KMS-11 (cell line): ENCODE data around the gene ARVCF.
A peak's percentile ranks its signal among the peaks of the same experiment; 100 is the strongest.

Source experiments
- H2AFZ ChIP-seq: fragments of 200-600 bp; sonication (generic); 2 replicates; pipeline ENCODE4 v1.6.1; 2016; ENCODE audit warnings: antibody characterized with exemption, mixed run types, low read depth
- H3K27ac ChIP-seq: fragments of 200-600 bp; sonication (generic); 2 replicates; pipeline ENCODE4 v1.6.1; 2016; ENCODE audit warnings: mild to moderate bottlenecking, mixed run types
- H3K27me3 ChIP-seq: fragments of 200-600 bp; sonication (generic); 2 replicates; pipeline ENCODE4 v1.6.1; 2017; ENCODE audit warnings: mild to moderate bottlenecking, low read depth, mixed run types, moderate library complexity; ENCODE audit not compliant: insufficient read depth
- H3K36me3 ChIP-seq: fragments of 200-600 bp; sonication (generic); 2 replicates; pipeline ENCODE4 v1.6.1; 2017; ENCODE audit warnings: mild to moderate bottlenecking, mixed run types; ENCODE audit not compliant: insufficient read depth
- H3K4me1 ChIP-seq: fragments of 200-600 bp; sonication (generic); 2 replicates; pipeline ENCODE4 v1.6.1; 2016; ENCODE audit warnings: mild to moderate bottlenecking, low read depth, mixed run types; ENCODE audit not compliant: poor library complexity, severe bottlenecking
- H3K4me2 ChIP-seq: fragments of 200-600 bp; sonication (generic); 2 replicates; pipeline ENCODE4 v1.7.0; 2016; ENCODE audit warnings: mild to moderate bottlenecking, mixed run types
- H3K4me3 ChIP-seq: fragments of 200-600 bp; sonication (generic); IDR thresholded peaks from 2 replicates; pipeline ENCODE4 v1.6.1; 2017; ENCODE audit warnings: low read depth, low read length, mixed read lengths; ENCODE audit not compliant: insufficient read depth
- H3K79me2 ChIP-seq: fragments of 200-600 bp; sonication (generic); 2 replicates; pipeline ENCODE4 v1.6.1; 2016; ENCODE audit warnings: low read depth, mixed run types; ENCODE audit not compliant: insufficient read depth
- H3K9ac ChIP-seq: fragments of 200-600 bp; sonication (generic); 2 replicates; pipeline ENCODE4 v1.6.1; 2016; ENCODE audit warnings: mild to moderate bottlenecking, mixed run types
- H4K20me1 ChIP-seq: fragments of 200-600 bp; sonication (generic); 2 replicates; pipeline ENCODE4 v1.6.1; 2016; ENCODE audit warnings: mild to moderate bottlenecking, mixed run types; ENCODE audit not compliant: insufficient read depth
- TF ChIP-seq, protein P1 (sequence below): fragments of 200-600 bp; sonication (generic); conservative IDR thresholded peaks from 2 replicates; pipeline ENCODE4 v1.6.1; 2017; ENCODE audit warnings: low read depth, mild to moderate bottlenecking, antibody characterized with exemption, low read length, moderate library complexity, mixed read lengths

The ARVCF gene

DNA sequence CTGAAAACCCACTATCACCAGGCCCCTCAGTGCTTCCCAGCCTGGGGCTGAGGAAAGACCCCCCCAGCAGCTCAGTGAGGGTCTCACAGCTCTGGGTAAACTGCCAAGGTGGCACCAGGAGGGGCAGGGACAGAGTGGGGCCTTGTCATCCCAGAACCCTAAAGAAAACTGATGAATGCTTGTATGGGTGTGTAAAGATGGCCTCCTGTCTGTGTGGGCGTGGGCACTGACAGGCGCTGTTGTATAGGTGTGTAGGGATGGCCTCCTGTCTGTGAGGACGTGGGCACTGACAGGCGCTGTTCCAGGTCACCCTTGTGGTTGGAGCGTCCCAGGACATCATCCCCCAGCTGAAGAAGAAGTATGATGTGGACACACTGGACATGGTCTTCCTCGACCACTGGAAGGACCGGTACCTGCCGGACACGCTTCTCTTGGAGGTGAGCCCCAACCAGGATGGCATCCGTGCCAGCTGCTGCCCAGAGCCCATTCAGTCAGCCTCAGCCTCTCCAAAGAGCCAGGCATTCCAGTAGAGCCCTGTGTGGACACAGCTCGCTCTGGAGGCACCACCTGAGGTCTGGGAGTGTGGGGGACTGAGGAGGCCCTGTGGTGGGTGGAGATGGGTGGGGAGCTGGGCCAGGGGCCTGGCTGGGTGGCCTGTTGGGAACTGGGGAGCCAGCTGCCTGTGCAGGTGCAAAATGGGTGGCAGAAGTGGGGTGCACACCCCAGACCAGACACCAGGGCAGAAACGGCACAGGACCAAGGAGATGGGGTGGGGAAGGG is 52.6 kb downstream of the ARVCF start:
- Histone ChIP-seq H3K4me2 (no peak overlapping the region), H2AFZ (no peak overlapping the region), H3K36me3 (no peaks in the 10 kb centered on the region), H4K20me1 (no peaks in the 10 kb centered on the region), H3K27me3 (no peaks in the 10 kb centered on the region), H3K27ac (no peak overlapping the region), H3K79me2 (no peaks in the 10 kb centered on the region), H3K9ac (no peak overlapping the region), H3K4me1 (peaks cover 47% of the 10 kb centered on the region), H3K4me3 (no peak overlapping the region)
- TF ChIP-seq, protein P1, sequence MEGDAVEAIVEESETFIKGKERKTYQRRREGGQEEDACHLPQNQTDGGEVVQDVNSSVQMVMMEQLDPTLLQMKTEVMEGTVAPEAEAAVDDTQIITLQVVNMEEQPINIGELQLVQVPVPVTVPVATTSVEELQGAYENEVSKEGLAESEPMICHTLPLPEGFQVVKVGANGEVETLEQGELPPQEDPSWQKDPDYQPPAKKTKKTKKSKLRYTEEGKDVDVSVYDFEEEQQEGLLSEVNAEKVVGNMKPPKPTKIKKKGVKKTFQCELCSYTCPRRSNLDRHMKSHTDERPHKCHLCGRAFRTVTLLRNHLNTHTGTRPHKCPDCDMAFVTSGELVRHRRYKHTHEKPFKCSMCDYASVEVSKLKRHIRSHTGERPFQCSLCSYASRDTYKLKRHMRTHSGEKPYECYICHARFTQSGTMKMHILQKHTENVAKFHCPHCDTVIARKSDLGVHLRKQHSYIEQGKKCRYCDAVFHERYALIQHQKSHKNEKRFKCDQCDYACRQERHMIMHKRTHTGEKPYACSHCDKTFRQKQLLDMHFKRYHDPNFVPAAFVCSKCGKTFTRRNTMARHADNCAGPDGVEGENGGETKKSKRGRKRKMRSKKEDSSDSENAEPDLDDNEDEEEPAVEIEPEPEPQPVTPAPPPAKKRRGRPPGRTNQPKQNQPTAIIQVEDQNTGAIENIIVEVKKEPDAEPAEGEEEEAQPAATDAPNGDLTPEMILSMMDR = no peak

DNA sequence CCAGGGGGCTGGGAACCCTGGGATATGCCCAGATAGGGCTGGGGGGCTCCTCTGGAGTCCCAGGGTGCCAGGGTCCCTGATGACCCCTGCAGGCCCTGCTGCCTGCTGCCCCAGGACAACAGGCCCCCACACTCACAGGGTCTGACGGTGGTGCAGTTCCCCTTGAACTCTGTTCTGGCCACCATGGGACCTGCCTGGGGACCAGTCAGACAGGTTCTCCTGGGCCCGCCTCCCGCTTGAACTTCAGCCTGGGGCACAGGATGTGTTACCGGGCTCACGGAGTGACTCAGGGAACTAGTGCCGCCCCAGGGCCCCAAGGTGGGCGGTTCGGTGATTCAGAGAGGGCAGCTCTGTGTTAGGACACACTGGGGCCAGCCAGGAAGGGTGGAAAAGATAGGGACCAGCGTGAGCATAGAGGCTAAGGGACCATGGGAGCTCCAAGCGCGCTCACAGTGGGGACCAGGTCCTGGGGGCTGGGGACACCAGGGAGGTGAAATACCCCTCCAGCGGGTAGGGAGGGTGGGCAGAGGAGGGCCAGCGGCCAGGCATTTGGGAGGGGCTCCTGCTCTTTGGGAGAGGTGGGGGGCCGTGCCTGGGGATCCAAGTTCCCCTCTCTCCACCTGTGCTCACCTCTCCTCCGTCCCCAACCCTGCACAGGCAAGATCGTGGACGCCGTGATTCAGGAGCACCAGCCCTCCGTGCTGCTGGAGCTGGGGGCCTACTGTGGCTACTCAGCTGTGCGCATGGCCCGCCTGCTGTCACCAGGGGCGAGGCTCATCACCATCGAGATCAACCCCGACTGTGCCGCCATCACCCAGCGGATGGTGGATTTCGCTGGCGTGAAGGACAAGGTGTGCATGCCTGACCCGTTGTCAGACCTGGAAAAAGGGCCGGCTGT is 53.5 kb downstream of the ARVCF start:
- Histone ChIP-seq H3K4me1 (peaks cover 47% of the 10 kb centered on the region), H3K27ac (no peak overlapping the region), H3K79me2 (no peaks in the 10 kb centered on the region), H3K4me2 (no peak overlapping the region), H4K20me1 (no peaks in the 10 kb centered on the region), H2AFZ (no peak overlapping the region), H3K9ac (no peak overlapping the region), H3K4me3 (no peak overlapping the region), H3K27me3 (no peaks in the 10 kb centered on the region), H3K36me3 (no peaks in the 10 kb centered on the region)
- TF ChIP-seq, protein P1 = no peak

DNA sequence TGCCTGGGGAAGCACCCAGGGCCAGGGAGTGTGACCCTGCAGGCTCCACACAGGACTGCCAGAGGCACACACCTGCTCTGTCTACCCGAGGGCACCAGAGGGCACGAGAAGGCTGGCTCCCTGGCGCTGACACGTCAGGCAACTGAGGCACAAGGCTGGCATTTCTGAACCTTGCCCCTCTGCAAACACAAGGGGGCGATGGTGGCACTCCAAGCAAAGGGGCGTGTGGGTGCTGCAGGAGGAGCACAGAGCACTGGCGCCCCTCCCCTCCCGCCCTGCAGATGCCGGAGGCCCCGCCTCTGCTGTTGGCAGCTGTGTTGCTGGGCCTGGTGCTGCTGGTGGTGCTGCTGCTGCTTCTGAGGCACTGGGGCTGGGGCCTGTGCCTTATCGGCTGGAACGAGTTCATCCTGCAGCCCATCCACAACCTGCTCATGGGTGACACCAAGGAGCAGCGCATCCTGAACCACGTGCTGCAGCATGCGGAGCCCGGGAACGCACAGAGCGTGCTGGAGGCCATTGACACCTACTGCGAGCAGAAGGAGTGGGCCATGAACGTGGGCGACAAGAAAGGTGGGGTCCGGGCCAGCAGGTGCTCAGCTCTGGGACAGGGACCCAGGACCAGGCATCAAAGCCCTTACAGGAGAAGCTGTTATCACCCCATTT is 54.2 kb downstream of the ARVCF start:
- H3K4me2 ChIP-seq = no peak overlapping the region
- H3K36me3 ChIP-seq = no peaks in the 10 kb centered on the region
- no peak overlapping the region for H2AFZ ChIP-seq
- H4K20me1 ChIP-seq = no peaks in the 10 kb centered on the region
- no peak overlapping the region for H3K9ac ChIP-seq
- H3K27ac ChIP-seq = no peak overlapping the region; the same call in 1 of the 2 replicates
- H3K79me2 ChIP-seq = no peaks in the 10 kb centered on the region
- H3K4me3 ChIP-seq = no peak overlapping the region
- no peaks in the 10 kb centered on the region for H3K27me3 ChIP-seq
- TF ChIP-seq, protein P1 = peak; percentile 81
- H3K4me1 ChIP-seq = peaks cover 47% of the 10 kb centered on the region

DNA sequence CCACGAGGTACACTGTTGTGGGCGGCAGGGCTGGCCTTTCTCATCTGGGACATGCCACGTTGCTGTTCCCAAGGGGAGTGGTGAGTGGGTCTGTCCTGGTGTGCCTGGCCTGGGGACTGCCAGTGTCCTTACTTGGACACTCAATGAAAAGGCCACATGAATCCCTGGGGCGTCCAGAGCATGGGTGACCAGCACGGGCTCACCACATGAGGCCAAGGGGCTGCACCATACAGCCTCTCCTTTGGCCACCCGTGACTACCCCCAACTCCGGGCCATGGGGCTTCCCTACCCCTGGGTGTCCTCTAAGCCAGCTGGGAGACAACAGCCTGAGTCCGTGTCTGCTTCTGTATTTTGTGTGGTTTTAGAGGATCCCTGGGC is 54.8 kb downstream of the ARVCF start:
- TF ChIP-seq, protein P1 = no peak
- H3K4me2 ChIP-seq = no peak overlapping the region
- H3K4me1 ChIP-seq = peaks cover 43% of the 10 kb centered on the region
- no peak overlapping the region for H2AFZ ChIP-seq
- H3K27ac ChIP-seq = no peak overlapping the region; the same call in 1 of the 2 replicates
- H3K36me3 ChIP-seq = no peaks in the 10 kb centered on the region
- no peak overlapping the region for H3K9ac ChIP-seq
- H3K79me2 ChIP-seq = no peaks in the 10 kb centered on the region
- H3K27me3 ChIP-seq = no peaks in the 10 kb centered on the region
- no peaks in the 10 kb centered on the region for H4K20me1 ChIP-seq
- no peak overlapping the region for H3K4me3 ChIP-seq
